Neuronal stem cell (in vitro differentiated cells): ENCODE measurements around the gene MRPS6.

ENCODE experiments used
- DNase-seq: peaks from one replicate; pipeline ENCODE4 v3.0.0-alpha.2; 2013; ENCODE audit warnings: low spot score
- H2AFZ ChIP-seq: one replicate; pipeline ENCODE4 v1.6.1; 2013; ENCODE audit warnings: mild to moderate bottlenecking, low read length, inconsistent platforms
- H2AK5ac ChIP-seq: 2 replicates; pipeline ENCODE4 v1.6.1; 2013; ENCODE audit warnings: low read depth, mild to moderate bottlenecking, inconsistent platforms, low read length, moderate library complexity, mixed read lengths
- H2BK120ac ChIP-seq: 2 replicates; pipeline ENCODE4 v1.6.1; 2013; ENCODE audit warnings: low read depth, mild to moderate bottlenecking, inconsistent platforms, low read length, moderate library complexity, mixed read lengths
- H2BK12ac ChIP-seq: one replicate; pipeline ENCODE4 v1.6.1; 2013; ENCODE audit warnings: low read length, inconsistent platforms
- H2BK15ac ChIP-seq: 2 replicates; pipeline ENCODE4 v1.6.1; 2013; ENCODE audit warnings: mild to moderate bottlenecking, low read length, inconsistent platforms, mixed read lengths
- H2BK5ac ChIP-seq: one replicate; pipeline ENCODE4 v1.6.1; 2013; ENCODE audit warnings: inconsistent platforms, mild to moderate bottlenecking, low read length, moderate library complexity
- H3K14ac ChIP-seq: one replicate; pipeline ENCODE4 v1.6.1; 2013; ENCODE audit warnings: low read length, inconsistent platforms
- H3K18ac ChIP-seq: 2 replicates; pipeline ENCODE4 v1.6.1; 2013; ENCODE audit warnings: low read length, inconsistent platforms
- H3K23ac ChIP-seq: 2 replicates; pipeline ENCODE4 v1.6.1; 2013; ENCODE audit warnings: low read depth, mild to moderate bottlenecking, mixed read lengths, low read length, inconsistent platforms; ENCODE audit not compliant: poor library complexity
- H3K27ac ChIP-seq: replicated peaks from 3 replicates; pipeline ENCODE4 v1.5.1; 2013; ENCODE audit warnings: low read length, inconsistent platforms
- H3K27me3 ChIP-seq, 3 experiments: 2 replicates each; pipeline ENCODE4 v1.6.1; 2013; ENCODE audit warnings: low read length in 3 of 3, mild to moderate bottlenecking in 2 of 3, inconsistent platforms in 1 of 3, low read depth in 1 of 3, mixed read lengths in 1 of 3, moderate library complexity in 1 of 3; ENCODE audit not compliant: control insufficient read depth in 3 of 3, insufficient read depth in 3 of 3
- H3K36me3 ChIP-seq, 2 donors: replicated peaks in 1 of 2; 2 replicates each; pipeline ENCODE4 v1.6.1; 2013; ENCODE audit warnings: low read length in 2 of 2; ENCODE audit not compliant: control insufficient read depth in 2 of 2, insufficient read depth in 2 of 2
- H3K4ac ChIP-seq: 2 replicates; pipeline ENCODE4 v1.6.1; 2013; ENCODE audit warnings: inconsistent platforms, mild to moderate bottlenecking, low read length, moderate library complexity
- H3K4me1 ChIP-seq, 2 donors: 1 replicate in 1 of 2; 2 replicates in 1 of 2; pipeline ENCODE4 v1.6.1; 2013; ENCODE audit warnings: low read length in 2 of 2, low read depth in 1 of 2; ENCODE audit not compliant: control insufficient read depth in 2 of 2, insufficient read depth in 1 of 2
- H3K4me2 ChIP-seq: one replicate; pipeline ENCODE4 v1.6.1; 2013; ENCODE audit warnings: mild to moderate bottlenecking, low read length, inconsistent platforms; ENCODE audit not compliant: insufficient read depth, poor library complexity, severe bottlenecking
- H3K4me3 ChIP-seq, 2 donors: 2 replicates each; pipeline ENCODE4 v1.5.1; 2013; ENCODE audit warnings: low read length in 2 of 2, mild to moderate bottlenecking in 2 of 2, inconsistent platforms in 1 of 2, moderate library complexity in 1 of 2
- H3K79me1 ChIP-seq: one replicate; pipeline ENCODE4 v1.6.1; 2013; ENCODE audit warnings: low read depth, mild to moderate bottlenecking, inconsistent platforms, low read length, moderate library complexity
- H3K9ac ChIP-seq: one replicate; pipeline ENCODE4 v1.6.1; 2013; ENCODE audit warnings: mild to moderate bottlenecking, low read depth, low read length, inconsistent platforms; ENCODE audit not compliant: poor library complexity
- H3K9me3 ChIP-seq, 2 donors: replicated peaks in 1 of 2; 2 replicates each; pipeline versions ENCODE3 to v1.6.1; 2013; ENCODE audit warnings: low read length in 2 of 2, mild to moderate bottlenecking in 2 of 2, inconsistent platforms in 1 of 2, low read depth in 1 of 2, mixed read lengths in 1 of 2, moderate library complexity in 1 of 2; ENCODE audit not compliant: control insufficient read depth in 2 of 2, insufficient read depth in 1 of 2
- H4K8ac ChIP-seq: one replicate; pipeline ENCODE4 v1.6.1; 2013; ENCODE audit warnings: low read depth, mild to moderate bottlenecking, inconsistent platforms, low read length, moderate library complexity
- H4K91ac ChIP-seq: one replicate; pipeline ENCODE4 v1.6.1; 2013; ENCODE audit warnings: low read length, low read depth, mild to moderate bottlenecking, inconsistent platforms; ENCODE audit not compliant: poor library complexity
- WGBS, 2 donors: extraction: QIAGEN DNeasy Blood & Tissue Kit; methylation state at CpG; one replicate each; pipeline ENCODE4 v1.1.7; 2013; ENCODE audit warnings: missing lambda C conversion rate in 2 of 2, mixed read lengths in 1 of 2; ENCODE audit not compliant: insufficient read length in 2 of 2, insufficient replicate concordance in 1 of 2; ENCODE audit errors: extremely low coverage in 2 of 2; 5-methylcytosine and 5-hydroxymethylcytosine counted together

The MRPS6 gene

DNA sequence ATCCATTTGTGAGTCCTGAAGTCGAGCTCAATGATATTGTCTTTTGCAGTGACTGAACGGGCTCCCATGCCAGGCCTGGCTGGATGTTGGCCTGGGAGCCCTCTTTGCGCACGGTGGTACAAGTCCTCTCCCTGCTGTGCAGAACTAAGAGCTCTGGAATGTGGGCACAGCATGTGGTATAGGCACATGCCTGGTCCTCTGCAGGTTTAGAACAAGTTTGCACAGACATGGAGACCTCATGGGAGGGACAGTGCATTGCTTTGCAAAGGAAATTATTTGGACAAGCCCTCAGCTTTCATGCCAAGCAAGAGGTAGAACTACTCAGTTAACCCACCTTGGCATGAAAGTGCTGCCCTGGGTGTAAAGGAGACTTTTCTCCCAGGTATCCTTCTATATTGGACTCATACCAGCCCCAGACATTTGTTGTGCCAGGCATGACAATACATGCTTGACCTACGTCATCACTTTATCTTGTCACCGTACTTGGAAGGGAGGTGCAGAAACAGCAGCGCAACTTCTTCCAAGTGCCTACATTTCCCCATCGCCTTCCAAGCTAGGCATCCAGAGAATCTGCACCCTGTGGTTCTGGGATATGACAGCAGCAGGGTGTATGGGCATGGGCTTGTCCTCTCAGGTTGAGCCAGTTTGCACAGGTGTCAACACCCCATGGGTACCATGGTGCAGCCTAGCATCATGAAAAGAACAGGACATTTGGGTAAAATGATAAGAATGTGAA lies 37.6 kb upstream of the MRPS6 start:
- H3K9ac ChIP-seq, result no peak overlapping the region
- H3K27me3 ChIP-seq, result no peaks in the 10 kb centered on the region
- H3K36me3 ChIP-seq, result no peaks in the 10 kb centered on the region
- H3K23ac ChIP-seq, result no peak overlapping the region
- no peak overlapping the region for H2AK5ac ChIP-seq
- DNase-seq, result no peak
- no peak overlapping the region for H4K91ac ChIP-seq
- no peak overlapping the region for H2BK120ac ChIP-seq
- H3K4me1 ChIP-seq, result peaks cover 3 to 8% of the 10 kb centered on the region in 2 donors
- H2BK5ac ChIP-seq, result no peak overlapping the region
- no peak overlapping the region for H2AFZ ChIP-seq
- H3K4me3 ChIP-seq, result no peak overlapping the region
- H3K27ac ChIP-seq, result no peak overlapping the region
- H3K9me3 ChIP-seq, result no peaks in the 10 kb centered on the region
- H2BK15ac ChIP-seq, result no peak overlapping the region
- H2BK12ac ChIP-seq, result no peak overlapping the region
- no peak overlapping the region for H3K14ac ChIP-seq
- H3K4me2 ChIP-seq, result no peak overlapping the region
- H3K18ac ChIP-seq, result no peak overlapping the region
- no peaks in the 10 kb centered on the region for H3K79me1 ChIP-seq
- no peak overlapping the region for H4K8ac ChIP-seq
- H3K4ac ChIP-seq, result no peak overlapping the region
- WGBS, 2 donors, result no CpG with 5 or more reads among the region's 8 CpGs

DNA sequence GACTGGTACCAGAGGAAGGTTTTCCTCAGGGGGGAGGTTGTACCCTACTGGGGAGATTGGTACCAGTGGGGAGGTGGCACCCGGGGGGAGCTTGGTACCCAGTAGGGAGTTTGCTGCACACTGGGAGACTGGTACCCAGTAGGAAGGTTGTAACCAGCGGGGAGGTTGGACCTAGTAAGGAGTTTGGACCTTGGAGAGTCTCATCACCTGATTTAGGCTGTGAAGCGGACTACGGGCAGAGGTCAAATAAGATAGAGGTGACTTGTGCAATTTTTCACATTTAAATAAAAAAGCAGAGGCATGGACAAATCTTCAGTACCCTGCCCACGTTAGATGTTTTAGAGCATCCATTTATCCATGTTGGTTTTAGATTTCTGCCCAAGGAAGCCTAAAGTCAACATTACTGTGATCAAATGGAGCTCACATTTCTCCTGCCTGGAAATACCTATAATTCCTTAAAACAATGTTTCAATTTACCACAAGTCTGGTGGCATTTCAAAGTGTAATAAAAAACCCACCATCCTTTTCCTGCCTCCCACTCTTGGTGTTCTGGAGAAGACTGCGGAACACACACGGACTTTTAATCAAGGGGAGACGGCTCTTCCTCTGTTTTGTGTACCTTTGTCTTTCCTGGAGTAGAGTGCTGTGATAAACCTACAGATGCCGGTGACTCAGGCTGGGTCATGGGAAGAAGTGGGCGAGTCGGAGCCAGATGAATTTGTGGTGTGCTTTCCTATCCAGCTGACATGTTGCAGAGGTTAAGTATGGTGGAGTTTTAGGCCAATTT lies 36.2 kb upstream of the MRPS6 start:
- peaks cover 3 to 8% of the 10 kb centered on the region in 2 donors for H3K4me1 ChIP-seq
- H3K79me1 ChIP-seq, result no peaks in the 10 kb centered on the region
- H2BK120ac ChIP-seq, result no peak overlapping the region
- DNase-seq, result no peak
- no peak overlapping the region for H3K27ac ChIP-seq
- H2AFZ ChIP-seq, result no peak overlapping the region
- no peak overlapping the region for H3K18ac ChIP-seq
- no peak overlapping the region for H3K4ac ChIP-seq
- H4K91ac ChIP-seq, result no peak overlapping the region
- WGBS, 2 donors, result no CpG with 5 or more reads among the region's 11 CpGs
- H3K27me3 ChIP-seq, result no peaks in the 10 kb centered on the region
- H3K14ac ChIP-seq, result no peak overlapping the region
- no peaks in the 10 kb centered on the region for H3K9me3 ChIP-seq
- no peak overlapping the region for H2BK15ac ChIP-seq
- H3K23ac ChIP-seq, result no peak overlapping the region
- no peak overlapping the region for H3K4me3 ChIP-seq
- no peak overlapping the region for H2AK5ac ChIP-seq
- no peak overlapping the region for H3K9ac ChIP-seq
- no peak overlapping the region for H2BK5ac ChIP-seq
- no peak overlapping the region for H3K4me2 ChIP-seq
- no peaks in the 10 kb centered on the region for H3K36me3 ChIP-seq
- no peak overlapping the region for H2BK12ac ChIP-seq
- H4K8ac ChIP-seq, result no peak overlapping the region

DNA sequence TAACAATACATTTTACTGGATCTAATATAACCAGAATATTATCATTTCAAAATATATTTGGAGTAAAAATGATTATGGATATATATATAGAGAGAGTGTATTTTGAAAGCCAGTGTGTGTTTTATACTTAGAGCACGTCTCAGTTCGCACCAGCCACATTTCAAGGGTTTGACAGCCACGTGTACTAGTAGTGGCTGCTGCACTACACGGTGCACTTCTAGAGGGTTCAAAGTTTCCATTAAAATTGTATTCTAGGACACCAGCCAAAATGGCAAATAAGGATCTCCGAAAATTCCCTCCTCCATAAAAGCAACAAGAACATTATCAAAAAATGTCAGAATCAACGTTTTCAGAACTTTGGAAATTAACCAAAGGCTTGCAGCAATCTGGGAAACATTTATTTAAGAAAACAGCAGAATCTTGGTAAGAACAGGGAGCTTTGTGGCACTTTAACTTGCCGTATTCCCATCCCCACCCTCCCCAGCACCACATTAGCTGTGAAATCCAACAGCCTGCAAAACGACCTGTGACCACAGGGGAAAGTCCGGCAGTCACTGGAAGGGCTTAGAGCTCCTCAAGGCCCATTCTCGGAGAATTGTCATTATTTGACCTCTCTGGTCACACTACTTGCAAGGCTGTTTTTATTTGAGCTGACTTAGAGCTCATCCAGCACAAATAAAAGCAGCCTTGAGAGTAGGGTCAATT lies 33.5 kb upstream of the MRPS6 start:
- H3K4me3 ChIP-seq, result no peak overlapping the region
- no peak overlapping the region for H2BK12ac ChIP-seq
- no peak overlapping the region for H4K91ac ChIP-seq
- no peak overlapping the region for H3K27ac ChIP-seq
- H3K14ac ChIP-seq, result no peak overlapping the region
- WGBS, 2 donors, result no CpG with 5 or more reads among the region's 10 CpGs
- no peaks in the 10 kb centered on the region for H3K36me3 ChIP-seq
- H4K8ac ChIP-seq, result no peak overlapping the region
- no peak overlapping the region for H2AK5ac ChIP-seq
- H3K4ac ChIP-seq, result no peak overlapping the region
- no peak overlapping the region for H2AFZ ChIP-seq
- no peak overlapping the region for H3K18ac ChIP-seq
- no peak overlapping the region for H3K4me2 ChIP-seq
- no peaks in the 10 kb centered on the region for H3K9me3 ChIP-seq
- H3K27me3 ChIP-seq, result peaks cover 0 to 3% (median 0%) of the 10 kb centered on the region in 3 experiments
- H2BK5ac ChIP-seq, result no peak overlapping the region
- no peak overlapping the region for H2BK120ac ChIP-seq
- no peak overlapping the region for H3K9ac ChIP-seq
- H3K79me1 ChIP-seq, result no peaks in the 10 kb centered on the region
- H2BK15ac ChIP-seq, result no peak overlapping the region
- no peak overlapping the region for H3K23ac ChIP-seq
- no peak for DNase-seq
- H3K4me1 ChIP-seq, result peaks cover 0 to 6% of the 10 kb centered on the region in 2 donors

DNA sequence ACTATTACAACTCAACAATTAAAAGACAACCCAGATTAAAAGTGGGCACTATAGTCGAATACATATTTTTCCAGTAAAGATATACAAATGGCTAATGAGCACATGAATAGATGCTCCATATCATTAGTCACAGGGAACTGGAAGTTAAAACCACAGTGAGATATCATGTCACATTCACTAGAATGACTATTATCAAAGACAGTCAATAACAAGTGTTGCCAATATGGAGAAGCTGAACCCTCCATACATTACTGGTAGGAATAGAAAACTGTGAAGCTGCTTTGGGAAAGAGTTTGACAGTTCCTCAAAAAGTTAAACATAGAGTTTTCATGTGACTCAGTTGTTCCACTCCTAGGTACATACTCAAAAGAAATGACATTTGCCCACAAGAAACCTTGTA lies 30.6 kb upstream of the MRPS6 start:
- no peak for DNase-seq
- Histone ChIP-seq H2BK12ac (no peak overlapping the region), H2BK5ac (no peak overlapping the region), H2BK15ac (no peak overlapping the region), H3K79me1 (no peaks in the 10 kb centered on the region), H3K23ac (no peak overlapping the region), H3K14ac (no peak overlapping the region), H3K27me3 (peaks cover 0 to 3% (median 0%) of the 10 kb centered on the region in 3 experiments), H3K36me3 (no peaks in the 10 kb centered on the region), H3K9ac (no peak overlapping the region), H3K4me3 (no peak overlapping the region), H3K18ac (no peak overlapping the region), H2BK120ac (no peak overlapping the region), H3K27ac (no peak overlapping the region), H2AK5ac (no peak overlapping the region), H4K91ac (no peak overlapping the region), H3K9me3 (no peaks in the 10 kb centered on the region), H3K4me2 (no peak overlapping the region), H3K4ac (no peak overlapping the region), H3K4me1 (no peaks in the 10 kb centered on the region), H4K8ac (no peak overlapping the region), H2AFZ (no peak overlapping the region)
- WGBS, 2 donors, result no CpG with 5 or more reads among the region's 1 CpG
